Measurements from ENCODE around the gene KHDRBS1. TPM values are rescaled to one million over a fixed set of nuclear protein-coding genes. Genes with fewer than 3 reads are reported as not detected.

KHDRBS1 gene
- total and polyA plus RNA-seq, 5 donors from 2014 or later: 97.1 to 117 (median 99.7) TPM

GRCh38 chr1:32031578-32032274 lies 18.1 kb downstream of the KHDRBS1 start:
- DNase-seq: no peak
- peaks cover 22 to 60% (median 52%) of the 10 kb centered on the region in 4 donors for H3K4me1 Mint-ChIP-seq

GRCh38 chr1:32032275-32032615 lies 18.6 kb downstream of the KHDRBS1 start:
- Mint-ChIP-seq H3K27ac (peak overlapping the region in 1 of 3 donors; percentile 75), H3K4me3 (no peak overlapping the region), H3K9me3 (no peaks in the 10 kb centered on the region), H3K27me3 (no peaks in the 10 kb centered on the region), H3K36me3 (peaks cover 42% of the 10 kb centered on the region), H3K4me1 (peaks cover 19 to 55% (median 48%) of the 10 kb centered on the region in 4 donors)
- Histone ChIP-seq H3K4me3 (ENCODE audit: low read depth, low read length) (no peak overlapping the region), H3K36me3 (ENCODE audit: control insufficient read depth, insufficient read depth, low read length) (peaks cover 65% of the 10 kb centered on the region), H3K9me3 (ENCODE audit: control insufficient read depth in 2 of 2, low read length in 2 of 2) (no peaks in the 10 kb centered on the region), H3K27me3 (ENCODE audit: control insufficient read depth, insufficient read depth, low read length) (no peaks in the 10 kb centered on the region), H3K4me1 (ENCODE audit: control insufficient read depth, insufficient read depth, low read length, poor library complexity, severe bottlenecking) (peaks cover 11% of the 10 kb centered on the region), H3K27ac (ENCODE audit: insufficient read depth, low read length, poor library complexity, severe bottlenecking) (no peak overlapping the region)
- DNase-seq (no peak), ATAC-seq (ENCODE audit: low read depth in 2 of 2) (no peak)

More at GRCh38 chr1:32031578-32032274, 18.1 kb downstream of the KHDRBS1 start:
- Histone ChIP-seq H3K4me1 (ENCODE audit: control insufficient read depth, insufficient read depth, low read length, poor library complexity, severe bottlenecking) (peaks cover 11% of the 10 kb centered on the region), H3K27ac (ENCODE audit: insufficient read depth, low read length, poor library complexity, severe bottlenecking) (no peak overlapping the region), H3K4me3 (ENCODE audit: low read depth, low read length) (no peak overlapping the region), H3K27me3 (ENCODE audit: control insufficient read depth, insufficient read depth, low read length) (no peaks in the 10 kb centered on the region), H3K9me3 (ENCODE audit: control insufficient read depth in 2 of 2, low read length in 2 of 2) (no peaks in the 10 kb centered on the region), H3K36me3 (ENCODE audit: control insufficient read depth, insufficient read depth, low read length) (peaks cover 60% of the 10 kb centered on the region)
- H3K27ac Mint-ChIP-seq: peak overlapping the region in 2 of 3 donors; percentile 3 to 75
- no peaks in the 10 kb centered on the region for H3K9me3 Mint-ChIP-seq
- H3K36me3 Mint-ChIP-seq: peaks cover 40% of the 10 kb centered on the region
- no peaks in the 10 kb centered on the region for H3K27me3 Mint-ChIP-seq
- no peak for ATAC-seq (ENCODE audit: low read depth in 2 of 2)
- no peak overlapping the region for H3K4me3 Mint-ChIP-seq

- Histone ChIP-seq H3K4me1 (ENCODE audit: control insufficient read depth, insufficient read depth, low read length, poor library complexity, severe bottlenecking) (no peaks in the 10 kb centered on the region), H3K27ac (ENCODE audit: insufficient read depth, low read length, poor library complexity, severe bottlenecking) (no peak overlapping the region), H3K36me3 (ENCODE audit: control insufficient read depth, insufficient read depth, low read length) (peaks cover 89% of the 10 kb centered on the region), H3K9me3 (ENCODE audit: control insufficient read depth in 2 of 2, low read length in 2 of 2) (no peaks in the 10 kb centered on the region), H3K4me3 (ENCODE audit: low read depth, low read length) (no peak overlapping the region), H3K27me3 (ENCODE audit: control insufficient read depth, insufficient read depth, low read length) (no peaks in the 10 kb centered on the region)
- H3K27me3 Mint-ChIP-seq: no peaks in the 10 kb centered on the region
- H3K36me3 Mint-ChIP-seq: peaks cover 55% of the 10 kb centered on the region
- H3K9me3 Mint-ChIP-seq: no peaks in the 10 kb centered on the region
- DNase-seq: no peak
- no peak for ATAC-seq (ENCODE audit: low read depth in 2 of 2)
- peak overlapping the region in 1 of 3 donors; percentile 42 for H3K27ac Mint-ChIP-seq
- peaks cover 13 to 36% (median 31%) of the 10 kb centered on the region in 4 donors for H3K4me1 Mint-ChIP-seq
- H3K4me3 Mint-ChIP-seq: no peak overlapping the region
Observed at GRCh38 chr1:32035119-32035518, 21.5 kb downstream of the KHDRBS1 start.

GRCh38 chr1:32040711-32041110 lies 27.0 kb downstream of the KHDRBS1 start:
- ATAC-seq (ENCODE audit: low read depth in 2 of 2) (no peak), DNase-seq (no peak)
- no peak overlapping the region for H3K27ac Mint-ChIP-seq
- no peaks in the 10 kb centered on the region for H3K27me3 Mint-ChIP-seq
- H3K27me3 ChIP-seq (ENCODE audit: control insufficient read depth, insufficient read depth, low read length): no peaks in the 10 kb centered on the region
- no peaks in the 10 kb centered on the region for H3K9me3 ChIP-seq (ENCODE audit: control insufficient read depth in 2 of 2, low read length in 2 of 2)
- no peak overlapping the region for H3K4me3 Mint-ChIP-seq
- H3K9me3 Mint-ChIP-seq: no peaks in the 10 kb centered on the region
- H3K36me3 Mint-ChIP-seq: peaks cover 40% of the 10 kb centered on the region
- H3K4me1 Mint-ChIP-seq: peaks cover 2 to 8% (median 6%) of the 10 kb centered on the region in 4 donors
- H3K27ac ChIP-seq (ENCODE audit: insufficient read depth, low read length, poor library complexity, severe bottlenecking): no peak overlapping the region
- no peak overlapping the region for H3K4me3 ChIP-seq (ENCODE audit: low read depth, low read length)
- peaks cover 71% of the 10 kb centered on the region for H3K36me3 ChIP-seq (ENCODE audit: control insufficient read depth, insufficient read depth, low read length)
- H3K4me1 ChIP-seq (ENCODE audit: control insufficient read depth, insufficient read depth, low read length, poor library complexity, severe bottlenecking): no peaks in the 10 kb centered on the region

GRCh38 chr1:32042330-32042729 lies 28.7 kb downstream of the KHDRBS1 start:
- Histone ChIP-seq H3K27ac (ENCODE audit: insufficient read depth, low read length, poor library complexity, severe bottlenecking) (no peak overlapping the region), H3K4me1 (ENCODE audit: control insufficient read depth, insufficient read depth, low read length, poor library complexity, severe bottlenecking) (no peaks in the 10 kb centered on the region), H3K27me3 (ENCODE audit: control insufficient read depth, insufficient read depth, low read length) (no peaks in the 10 kb centered on the region), H3K36me3 (ENCODE audit: control insufficient read depth, insufficient read depth, low read length) (peaks cover 67% of the 10 kb centered on the region), H3K9me3 (ENCODE audit: control insufficient read depth in 2 of 2, low read length in 2 of 2) (no peaks in the 10 kb centered on the region), H3K4me3 (ENCODE audit: low read depth, low read length) (no peak overlapping the region)
- no peak for DNase-seq
- H3K27me3 Mint-ChIP-seq: no peaks in the 10 kb centered on the region
- peaks cover 0 to 3% (median 1%) of the 10 kb centered on the region in 4 donors for H3K4me1 Mint-ChIP-seq
- H3K36me3 Mint-ChIP-seq: peaks cover 31% of the 10 kb centered on the region
- no peak overlapping the region for H3K4me3 Mint-ChIP-seq
- no peak overlapping the region for H3K27ac Mint-ChIP-seq
- no peak for ATAC-seq (ENCODE audit: low read depth in 2 of 2)
- H3K9me3 Mint-ChIP-seq: no peaks in the 10 kb centered on the region

- no peak for DNase-seq
- H3K36me3 ChIP-seq (ENCODE audit: control insufficient read depth, insufficient read depth, low read length): peaks cover 65% of the 10 kb centered on the region
- no peaks in the 10 kb centered on the region for H3K27me3 ChIP-seq (ENCODE audit: control insufficient read depth, insufficient read depth, low read length)
- Mint-ChIP-seq H3K27me3 (no peaks in the 10 kb centered on the region), H3K9me3 (no peaks in the 10 kb centered on the region), H3K27ac (peak overlapping the region in 1 of 3 donors; percentile 76), H3K36me3 (peaks cover 24% of the 10 kb centered on the region), H3K4me1 (peaks cover 0 to 7% (median 2%) of the 10 kb centered on the region in 4 donors), H3K4me3 (no peak overlapping the region)
- no peak overlapping the region for H3K4me3 ChIP-seq (ENCODE audit: low read depth, low read length)
- no peaks in the 10 kb centered on the region for H3K9me3 ChIP-seq (ENCODE audit: control insufficient read depth in 2 of 2, low read length in 2 of 2)
- H3K27ac ChIP-seq (ENCODE audit: insufficient read depth, low read length, poor library complexity, severe bottlenecking): no peak overlapping the region
- ATAC-seq (ENCODE audit: low read depth in 2 of 2): no peak
- H3K4me1 ChIP-seq (ENCODE audit: control insufficient read depth, insufficient read depth, low read length, poor library complexity, severe bottlenecking): no peaks in the 10 kb centered on the region
Observed at GRCh38 chr1:32044234-32044633, 30.6 kb downstream of the KHDRBS1 start.

- no peaks in the 10 kb centered on the region for H3K9me3 ChIP-seq (ENCODE audit: control insufficient read depth in 2 of 2, low read length in 2 of 2)
- no peak for ATAC-seq (ENCODE audit: low read depth in 2 of 2)
- H3K4me1 Mint-ChIP-seq: peaks cover 0 to 7% (median 2%) of the 10 kb centered on the region in 4 donors
- no peak overlapping the region for H3K4me3 Mint-ChIP-seq
- no peak overlapping the region for H3K27ac ChIP-seq (ENCODE audit: insufficient read depth, low read length, poor library complexity, severe bottlenecking)
- no peak for DNase-seq
- H3K9me3 Mint-ChIP-seq: no peaks in the 10 kb centered on the region
- H3K27me3 ChIP-seq (ENCODE audit: control insufficient read depth, insufficient read depth, low read length): no peaks in the 10 kb centered on the region
- H3K4me1 ChIP-seq (ENCODE audit: control insufficient read depth, insufficient read depth, low read length, poor library complexity, severe bottlenecking): no peaks in the 10 kb centered on the region
- H3K27ac Mint-ChIP-seq: no peak overlapping the region
- H3K4me3 ChIP-seq (ENCODE audit: low read depth, low read length): no peak overlapping the region
- H3K36me3 Mint-ChIP-seq: peaks cover 18% of the 10 kb centered on the region
- H3K27me3 Mint-ChIP-seq: no peaks in the 10 kb centered on the region
- peaks cover 53% of the 10 kb centered on the region for H3K36me3 ChIP-seq (ENCODE audit: control insufficient read depth, insufficient read depth, low read length)
Observed at GRCh38 chr1:32045772-32046171, 32.1 kb downstream of the KHDRBS1 start.

- peak overlapping the region in 2 of 3 donors; percentile 17 to 65 for H3K27ac Mint-ChIP-seq
Observed at GRCh38 chr1:32047701-32048100, 34.0 kb downstream of the KHDRBS1 start.

More at GRCh38 chr1:32047701-32048100, 34.0 kb downstream of the KHDRBS1 start:
- Histone ChIP-seq H3K27ac (ENCODE audit: insufficient read depth, low read length, poor library complexity, severe bottlenecking) (no peak overlapping the region), H3K4me3 (ENCODE audit: low read depth, low read length) (no peak overlapping the region), H3K36me3 (ENCODE audit: control insufficient read depth, insufficient read depth, low read length) (peaks cover 49% of the 10 kb centered on the region), H3K9me3 (ENCODE audit: control insufficient read depth in 2 of 2, low read length in 2 of 2) (no peaks in the 10 kb centered on the region), H3K4me1 (ENCODE audit: control insufficient read depth, insufficient read depth, low read length, poor library complexity, severe bottlenecking) (no peaks in the 10 kb centered on the region), H3K27me3 (ENCODE audit: control insufficient read depth, insufficient read depth, low read length) (no peaks in the 10 kb centered on the region)
- Mint-ChIP-seq H3K36me3 (peaks cover 9% of the 10 kb centered on the region), H3K27me3 (no peaks in the 10 kb centered on the region), H3K9me3 (no peaks in the 10 kb centered on the region), H3K4me3 (no peak overlapping the region), H3K4me1 (peaks cover 0 to 7% (median 5%) of the 10 kb centered on the region in 4 donors)
- DNase-seq (no peak), ATAC-seq (ENCODE audit: low read depth in 2 of 2) (no peak)
